GM12875 (cell line): ENCODE data around the gene KIF1A.

Experiments
- H3K4me3 ChIP-seq: one replicate; pipeline ENCODE4 v1.5.1; 2011; ENCODE audit warnings: low read depth, low read length, control low read depth
- TF ChIP-seq, protein P1 (sequence below): IDR thresholded peaks from 2 replicates; pipeline ENCODE4 v1.5.1; 2011; ENCODE audit warnings: low read depth, mild to moderate bottlenecking, control low read depth, inconsistent platforms, low read length, moderate library complexity, borderline replicate concordance; ENCODE audit not compliant: insufficient read depth

The KIF1A gene

DNA sequence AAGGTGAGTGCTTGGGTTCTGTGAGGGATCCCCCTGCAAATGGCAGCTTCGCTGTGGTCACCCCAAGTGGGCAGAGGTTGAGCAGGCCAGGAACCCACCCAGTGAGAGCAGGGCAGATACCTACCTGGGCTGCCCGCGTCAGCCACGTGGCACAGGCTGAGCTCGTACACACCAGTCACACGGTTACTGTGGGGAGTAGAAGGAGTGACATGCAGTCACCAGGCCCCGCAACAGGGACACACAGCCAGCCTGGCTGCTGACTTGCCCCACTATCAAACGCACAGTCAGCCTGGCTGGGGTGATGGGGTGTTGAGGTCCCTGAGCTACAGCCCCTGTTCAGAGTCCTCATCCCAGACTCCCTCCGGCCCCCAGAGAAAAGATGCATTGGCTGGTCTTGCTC, 96.2 kb downstream of the KIF1A start:
- no peak overlapping the region for H3K4me3 ChIP-seq
- TF ChIP-seq, protein P1, sequence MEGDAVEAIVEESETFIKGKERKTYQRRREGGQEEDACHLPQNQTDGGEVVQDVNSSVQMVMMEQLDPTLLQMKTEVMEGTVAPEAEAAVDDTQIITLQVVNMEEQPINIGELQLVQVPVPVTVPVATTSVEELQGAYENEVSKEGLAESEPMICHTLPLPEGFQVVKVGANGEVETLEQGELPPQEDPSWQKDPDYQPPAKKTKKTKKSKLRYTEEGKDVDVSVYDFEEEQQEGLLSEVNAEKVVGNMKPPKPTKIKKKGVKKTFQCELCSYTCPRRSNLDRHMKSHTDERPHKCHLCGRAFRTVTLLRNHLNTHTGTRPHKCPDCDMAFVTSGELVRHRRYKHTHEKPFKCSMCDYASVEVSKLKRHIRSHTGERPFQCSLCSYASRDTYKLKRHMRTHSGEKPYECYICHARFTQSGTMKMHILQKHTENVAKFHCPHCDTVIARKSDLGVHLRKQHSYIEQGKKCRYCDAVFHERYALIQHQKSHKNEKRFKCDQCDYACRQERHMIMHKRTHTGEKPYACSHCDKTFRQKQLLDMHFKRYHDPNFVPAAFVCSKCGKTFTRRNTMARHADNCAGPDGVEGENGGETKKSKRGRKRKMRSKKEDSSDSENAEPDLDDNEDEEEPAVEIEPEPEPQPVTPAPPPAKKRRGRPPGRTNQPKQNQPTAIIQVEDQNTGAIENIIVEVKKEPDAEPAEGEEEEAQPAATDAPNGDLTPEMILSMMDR = no peak

DNA sequence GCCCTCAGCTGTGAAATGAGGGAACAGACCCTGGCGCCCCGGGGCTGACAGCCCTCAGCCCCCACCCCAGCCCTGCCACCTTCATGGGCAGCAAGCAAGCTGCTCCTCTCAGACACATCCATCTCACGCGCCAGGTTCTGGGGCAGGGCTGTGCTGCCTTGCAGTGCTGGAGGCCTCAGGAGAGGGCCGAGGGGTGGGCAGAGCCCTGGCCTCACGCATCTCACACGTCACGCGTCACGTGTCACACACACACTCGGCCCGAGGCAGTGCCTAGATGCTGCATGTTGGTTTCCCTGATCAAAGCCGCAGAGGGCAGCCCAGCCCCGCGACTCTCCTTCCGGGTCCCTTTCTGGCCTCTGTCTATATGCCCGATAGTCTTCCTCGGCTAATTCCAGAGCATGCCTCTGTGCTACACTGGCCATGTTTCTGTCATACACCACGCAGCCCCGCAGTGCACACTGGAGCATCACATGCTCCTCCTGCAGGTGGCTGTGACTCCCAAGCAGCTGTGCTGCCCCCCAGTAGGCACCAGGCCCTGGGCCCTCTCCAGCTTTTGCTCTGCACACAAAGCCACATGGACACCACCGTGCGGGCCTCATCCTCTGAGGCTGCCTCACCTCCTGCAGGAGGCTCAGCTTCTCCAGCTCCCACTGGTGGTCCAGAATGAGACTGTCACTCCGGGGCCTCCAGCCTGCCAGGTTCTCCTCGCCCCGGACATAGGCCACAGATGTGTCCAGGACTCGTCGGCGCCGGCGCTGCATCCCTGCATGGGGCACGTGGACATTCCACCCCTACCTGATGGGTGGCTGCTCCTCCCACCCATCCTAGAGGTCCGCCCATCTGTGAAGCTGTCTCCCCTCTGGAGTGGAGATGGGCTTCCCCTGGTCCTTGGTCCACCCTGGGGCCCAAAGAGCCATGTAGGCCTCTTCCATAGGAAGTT, 97.0 kb downstream of the KIF1A start:
- TF ChIP-seq, protein P1 = no peak
- no peak overlapping the region for H3K4me3 ChIP-seq

DNA sequence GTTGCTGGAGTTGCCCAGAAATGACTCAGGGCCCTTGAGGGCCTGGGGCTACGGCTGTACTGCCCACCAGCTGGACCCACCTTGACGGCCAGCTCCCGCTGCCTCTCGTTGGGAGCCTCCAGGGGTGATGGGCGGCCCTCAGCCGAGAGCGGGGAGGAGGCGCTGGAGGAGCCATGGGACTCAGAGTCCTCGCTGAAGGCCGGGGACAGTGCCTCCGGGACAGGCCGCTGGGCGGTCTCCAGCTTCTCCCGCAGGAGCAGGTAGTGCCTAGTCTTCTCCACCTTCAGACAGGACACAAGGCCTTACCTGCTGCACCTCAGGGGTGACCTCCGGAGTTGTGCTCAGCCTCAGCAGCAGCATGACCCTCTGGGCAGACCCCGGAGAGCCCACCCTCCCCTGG, 97.6 kb downstream of the KIF1A start:
- H3K4me3 ChIP-seq = no peak overlapping the region
- TF ChIP-seq, protein P1 = no peak

DNA sequence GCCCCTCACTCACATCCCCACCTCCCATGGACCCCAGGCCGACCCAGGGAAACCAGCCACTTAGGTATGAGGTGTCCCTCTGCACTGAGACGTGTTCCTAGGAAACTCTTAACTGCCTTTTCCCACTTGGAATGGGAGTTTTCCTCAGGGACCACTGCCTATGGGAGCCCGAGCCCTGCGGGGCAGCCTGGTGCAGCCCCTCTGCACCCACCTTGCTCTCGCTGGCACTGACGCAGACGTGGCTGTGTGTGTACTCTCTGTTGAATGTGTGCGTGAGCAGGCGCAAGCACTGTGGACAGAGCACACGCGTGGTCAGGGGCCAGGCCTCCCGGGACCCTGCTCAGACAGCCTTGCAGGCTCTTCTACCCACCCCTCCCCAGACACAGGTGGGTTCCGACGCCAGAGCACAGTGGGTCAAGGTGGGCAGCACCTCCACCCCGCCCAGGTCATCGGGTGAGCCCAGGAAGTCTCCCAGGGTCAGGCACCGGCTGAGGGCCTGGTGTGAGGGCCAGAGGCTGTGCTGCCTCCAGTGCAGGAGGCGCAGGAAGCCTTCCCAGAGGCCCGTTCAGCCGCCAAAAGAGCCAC, 98.3 kb downstream of the KIF1A start:
- TF ChIP-seq, protein P1 = no peak
- no peak overlapping the region for H3K4me3 ChIP-seq

DNA sequence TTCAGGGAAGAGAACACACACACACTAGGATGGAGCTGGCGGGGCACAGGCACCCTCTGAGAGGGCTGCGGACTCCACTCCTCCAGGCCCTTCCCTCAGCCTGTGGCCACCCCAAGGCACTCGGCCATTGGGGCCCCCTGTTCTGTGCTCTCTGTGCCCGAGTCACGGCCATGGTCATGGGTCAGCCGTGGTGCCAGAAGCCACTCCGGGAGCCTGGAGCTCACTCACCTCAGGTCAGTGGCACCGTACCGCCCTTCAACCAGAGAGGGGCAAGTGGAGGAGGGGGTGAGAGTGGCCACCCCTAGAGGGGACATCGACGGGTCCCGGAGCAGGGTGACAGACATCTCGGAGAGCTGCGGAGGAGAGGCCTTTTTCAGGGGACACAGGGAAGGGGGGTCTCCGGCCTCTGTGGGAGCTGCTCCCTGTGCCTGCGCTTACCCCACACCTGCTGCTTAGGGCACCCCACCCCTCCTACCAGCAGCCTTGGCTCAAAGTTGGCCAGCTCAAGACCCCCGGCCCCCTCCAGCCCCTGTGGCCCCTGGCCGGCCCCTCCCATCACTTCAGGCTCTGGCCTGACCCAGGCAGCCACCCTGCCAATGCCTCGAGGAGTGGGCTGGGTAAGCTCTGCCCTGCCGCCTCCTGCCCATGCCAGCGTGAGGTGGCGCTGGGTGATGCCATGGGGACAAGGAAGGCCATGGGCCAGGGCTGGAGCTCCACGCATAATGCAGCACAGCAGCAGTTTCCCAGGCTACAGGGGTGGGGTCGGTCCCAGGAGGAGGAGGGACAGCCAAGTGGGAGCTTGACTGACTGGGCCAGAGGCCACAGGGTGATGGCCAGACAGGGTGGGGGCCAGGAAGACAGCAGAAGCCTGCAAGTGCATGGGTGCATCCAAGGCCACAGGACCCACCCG, 99.1 kb downstream of the KIF1A start:
- TF ChIP-seq, protein P1 = no peak
- no peak overlapping the region for H3K4me3 ChIP-seq

DNA sequence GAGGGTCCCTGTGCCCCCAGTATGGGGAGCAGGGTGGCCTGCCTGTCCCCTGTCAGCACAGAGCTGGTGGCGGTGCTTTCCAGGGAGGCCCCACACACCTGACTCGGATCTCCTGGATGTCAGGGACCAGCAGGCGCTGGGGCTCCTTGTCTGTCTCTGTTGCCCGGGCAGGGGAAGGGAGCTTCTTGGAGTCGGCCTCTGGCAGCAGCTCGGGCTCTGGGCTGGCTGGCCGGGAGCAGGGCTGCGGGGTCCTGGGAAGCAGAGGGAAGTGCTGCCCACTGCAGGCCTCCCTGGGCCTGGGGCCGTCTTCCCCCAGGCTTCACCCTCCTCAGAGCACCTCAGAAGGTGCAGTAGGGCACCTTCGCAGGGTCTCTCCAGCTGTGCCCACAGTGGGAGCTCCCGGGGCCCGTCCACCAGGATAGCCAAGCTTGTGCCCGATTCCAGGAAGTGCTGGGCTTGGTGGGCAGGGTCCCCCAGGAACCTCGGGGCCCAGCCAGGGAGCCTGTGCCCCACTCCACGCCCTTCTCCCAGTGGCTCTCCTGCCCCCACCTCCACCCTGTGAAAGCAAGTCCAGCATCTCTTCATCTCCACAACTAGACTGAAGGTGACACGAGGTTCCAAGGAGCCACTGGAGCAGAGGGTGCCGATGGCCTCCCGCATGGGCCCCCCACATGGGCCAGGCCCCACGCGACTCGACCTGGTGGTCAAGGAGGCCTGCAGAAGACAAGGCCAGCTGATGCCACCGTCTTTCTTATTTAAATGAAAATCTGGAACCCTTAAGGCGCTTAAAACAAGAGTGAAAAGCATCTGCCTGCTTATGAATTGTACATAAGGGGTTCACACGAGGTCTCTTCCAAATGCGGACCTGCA, 100.1 kb downstream of the KIF1A start:
- TF ChIP-seq, protein P1 = no peak
- H3K4me3 ChIP-seq = no peak overlapping the region
